Measurements from ENCODE around the gene CSH1.

GRCh38 chr17:63859257-63859656 lies 37.1 kb downstream of the CSH1 start:
- TF ChIP-seq CTCF (IDR thresholded peaks at IDR 0.05) = no peak
- TF ChIP-seq POLR2A (IDR thresholded peaks at IDR 0.05) = no peak
